ENCODE results near the gene WDR45B. TPM values are rescaled to one million over a fixed set of nuclear protein-coding genes. Genes with fewer than 3 reads are reported as not detected.

The WDR45B gene
- total RNA-seq, 2 donors from 2014 or later = 58.8 to 119 TPM

DNA sequence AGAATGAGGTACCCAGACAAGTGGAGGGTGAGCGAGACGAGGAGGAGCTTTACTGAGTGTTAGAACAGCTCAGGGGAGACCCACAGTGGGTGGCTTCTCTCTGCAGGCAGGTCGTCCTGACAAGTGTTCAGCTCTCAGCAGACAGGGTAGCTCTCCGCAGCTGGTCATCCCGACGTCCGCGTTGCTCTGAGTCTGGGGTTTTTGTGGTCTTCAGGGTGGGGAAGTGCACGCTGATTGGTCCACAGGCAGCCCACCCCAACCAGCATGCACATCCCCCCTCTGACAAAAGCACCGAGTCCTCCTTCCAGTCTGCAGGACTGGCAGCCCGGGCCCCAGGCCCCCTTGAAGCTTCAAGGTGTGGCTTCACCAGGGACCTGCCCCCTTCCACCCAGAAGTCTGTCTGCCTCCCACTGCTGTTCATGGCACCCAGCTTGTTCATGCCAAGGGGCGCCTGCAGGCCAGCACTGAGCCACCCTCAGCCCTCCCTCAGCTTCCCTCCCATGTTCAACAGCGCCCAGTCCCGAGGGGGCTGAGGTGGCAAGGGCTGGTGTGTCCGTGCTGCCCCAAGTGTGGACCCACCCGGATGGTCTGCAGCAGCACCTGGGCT, 19.9 kb upstream of the WDR45B start:
- intact Hi-C loops (cut with DNase I) = loop anchor here (5.0 kb wide), 1 partner anchor 104 kb away; no protein-coding TSS in a partner anchor

DNA sequence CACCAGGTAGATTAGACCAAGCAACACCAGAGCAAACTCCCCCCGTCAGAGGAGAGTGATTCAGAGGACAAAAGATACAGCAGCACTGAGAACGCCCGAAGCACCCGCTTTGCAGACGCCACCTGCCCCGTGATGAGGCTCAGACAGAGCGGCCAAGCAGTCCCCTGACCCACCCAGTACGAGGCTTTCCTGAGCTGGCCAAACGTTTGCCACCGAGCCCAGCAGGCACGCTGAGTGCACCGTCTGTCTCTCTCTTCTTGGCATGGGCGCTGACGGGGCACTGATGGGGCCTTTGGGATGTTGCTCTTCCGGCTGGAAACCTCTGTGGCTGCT, 19.4 kb upstream of the WDR45B start:
- no peak overlapping the region for H3K9ac ChIP-seq (ENCODE audit: low read depth in 2 of 2, low read length in 2 of 2)
- no peak overlapping the region for H3K27ac ChIP-seq
- H3K4me3 ChIP-seq = no peak overlapping the region
- no peaks in the 10 kb centered on the region for H3K4me1 ChIP-seq
- H3K27me3 ChIP-seq = no peaks in the 10 kb centered on the region
- H3K36me3 ChIP-seq = no peaks in the 10 kb centered on the region
- H3K9me3 ChIP-seq = no peaks in the 10 kb centered on the region
- DNase-seq = no peak
- TF ChIP-seq, protein P1, sequence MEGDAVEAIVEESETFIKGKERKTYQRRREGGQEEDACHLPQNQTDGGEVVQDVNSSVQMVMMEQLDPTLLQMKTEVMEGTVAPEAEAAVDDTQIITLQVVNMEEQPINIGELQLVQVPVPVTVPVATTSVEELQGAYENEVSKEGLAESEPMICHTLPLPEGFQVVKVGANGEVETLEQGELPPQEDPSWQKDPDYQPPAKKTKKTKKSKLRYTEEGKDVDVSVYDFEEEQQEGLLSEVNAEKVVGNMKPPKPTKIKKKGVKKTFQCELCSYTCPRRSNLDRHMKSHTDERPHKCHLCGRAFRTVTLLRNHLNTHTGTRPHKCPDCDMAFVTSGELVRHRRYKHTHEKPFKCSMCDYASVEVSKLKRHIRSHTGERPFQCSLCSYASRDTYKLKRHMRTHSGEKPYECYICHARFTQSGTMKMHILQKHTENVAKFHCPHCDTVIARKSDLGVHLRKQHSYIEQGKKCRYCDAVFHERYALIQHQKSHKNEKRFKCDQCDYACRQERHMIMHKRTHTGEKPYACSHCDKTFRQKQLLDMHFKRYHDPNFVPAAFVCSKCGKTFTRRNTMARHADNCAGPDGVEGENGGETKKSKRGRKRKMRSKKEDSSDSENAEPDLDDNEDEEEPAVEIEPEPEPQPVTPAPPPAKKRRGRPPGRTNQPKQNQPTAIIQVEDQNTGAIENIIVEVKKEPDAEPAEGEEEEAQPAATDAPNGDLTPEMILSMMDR (IDR thresholded peaks at IDR 0.05) = no peak
- intact Hi-C loops (cut with DNase I) = loop anchor here (5.0 kb wide), 1 partner anchor 105 kb away; no protein-coding TSS in a partner anchor

More for the DNA sequence above, 19.9 kb upstream of the WDR45B start:
- H3K36me3 ChIP-seq = no peaks in the 10 kb centered on the region
- no peaks in the 10 kb centered on the region for H3K27me3 ChIP-seq
- no peaks in the 10 kb centered on the region for H3K4me1 ChIP-seq
- TF ChIP-seq, protein P1 (IDR thresholded peaks at IDR 0.05) = no peak
- no peak overlapping the region for H3K27ac ChIP-seq
- H3K9me3 ChIP-seq = no peaks in the 10 kb centered on the region
- no peak for DNase-seq
- no peak overlapping the region for H3K9ac ChIP-seq (ENCODE audit: low read depth in 2 of 2, low read length in 2 of 2)
- no peak overlapping the region for H3K4me3 ChIP-seq

DNA sequence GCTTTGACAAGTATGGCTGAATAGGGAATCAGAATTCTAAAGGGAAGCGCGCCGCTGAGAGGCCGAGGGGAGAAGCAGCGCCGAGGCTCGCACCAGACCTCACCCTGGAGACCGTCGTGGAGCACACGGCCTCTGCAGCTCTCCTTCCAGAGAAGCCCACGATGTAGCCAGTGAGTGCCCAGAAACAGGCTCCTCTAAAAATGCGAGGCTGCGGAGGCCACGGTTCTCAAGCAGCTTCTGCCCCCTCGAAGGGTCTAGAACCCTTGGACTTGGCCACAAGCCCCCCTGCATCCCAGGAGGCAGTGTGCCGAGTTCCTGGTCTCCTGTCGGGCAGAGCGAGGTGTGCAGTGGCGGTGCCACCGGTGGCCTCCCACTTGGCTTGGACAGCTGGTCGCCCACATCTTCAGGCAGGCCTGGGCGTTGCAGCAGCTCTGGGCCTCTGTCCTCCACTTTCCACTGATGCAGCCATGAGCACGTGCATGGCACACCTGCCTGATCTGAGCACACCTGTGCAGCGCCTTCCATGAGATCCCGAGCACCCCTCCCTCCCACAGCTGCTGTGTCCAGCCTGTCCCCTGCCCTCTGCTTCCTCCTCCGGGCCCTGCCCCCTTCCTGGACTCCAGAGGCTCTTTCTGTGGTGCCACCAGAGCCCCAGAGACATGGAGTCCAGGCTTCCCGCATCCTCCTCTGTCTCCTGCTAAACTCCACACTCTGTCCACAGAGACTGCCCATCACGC, 18.9 kb upstream of the WDR45B start:
- intact Hi-C loops (cut with DNase I) = loop anchor here (5.0 kb wide), 1 partner anchor 105 kb away; no protein-coding TSS in a partner anchor
- TF ChIP-seq, protein P1 (IDR thresholded peaks at IDR 0.05) = no peak
- H3K9ac ChIP-seq (ENCODE audit: low read depth in 2 of 2, low read length in 2 of 2) = no peak overlapping the region
- no peaks in the 10 kb centered on the region for H3K4me1 ChIP-seq
- no peak for DNase-seq
- no peak overlapping the region for H3K4me3 ChIP-seq
- no peaks in the 10 kb centered on the region for H3K27me3 ChIP-seq
- no peaks in the 10 kb centered on the region for H3K9me3 ChIP-seq
- no peak overlapping the region for H3K27ac ChIP-seq
- H3K36me3 ChIP-seq = no peaks in the 10 kb centered on the region

DNA sequence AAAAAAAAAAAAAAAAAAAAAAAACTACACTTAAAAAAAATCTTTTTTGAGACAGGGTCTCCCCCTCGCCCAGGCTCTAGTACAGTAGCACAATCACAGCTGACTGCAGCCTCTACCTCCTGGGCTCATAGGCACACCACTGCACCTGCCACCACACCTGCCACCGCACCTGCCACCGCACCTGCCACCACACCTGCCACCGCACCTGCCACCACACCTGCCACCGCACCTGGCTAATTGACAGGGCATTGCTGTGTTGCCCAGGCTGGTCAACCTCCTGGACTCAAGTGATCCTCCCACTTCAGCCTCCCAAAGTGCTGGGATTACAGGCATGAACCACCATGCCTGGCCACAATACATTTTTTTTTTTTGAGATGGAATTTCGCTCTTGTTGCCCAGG, 17.6 kb upstream of the WDR45B start:
- DNase-seq = no peak

DNA sequence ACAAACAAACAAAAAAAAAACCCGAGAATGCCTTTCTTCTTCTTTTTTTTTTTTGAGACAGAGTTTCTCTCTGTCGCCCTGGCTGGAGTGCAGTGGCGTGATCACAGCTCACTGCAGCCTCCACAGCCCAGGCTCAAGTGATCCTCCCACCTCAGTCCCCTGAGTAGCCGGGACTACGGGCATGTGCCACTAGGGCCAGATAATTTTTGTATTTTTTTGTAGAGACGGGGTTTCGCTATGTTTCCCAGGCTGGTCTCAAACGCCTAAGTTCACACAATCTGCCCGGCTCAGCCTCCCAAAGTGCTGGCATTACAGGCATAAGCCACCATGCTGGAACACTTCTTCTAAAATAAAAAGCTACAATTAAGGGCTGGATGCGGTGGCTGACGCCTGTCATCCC, 17.0 kb upstream of the WDR45B start:
- no peak for DNase-seq
- H3K27ac ChIP-seq = no peak overlapping the region
- no peak overlapping the region for H3K4me3 ChIP-seq
- H3K27me3 ChIP-seq = no peaks in the 10 kb centered on the region
- H3K4me1 ChIP-seq = no peaks in the 10 kb centered on the region
- TF ChIP-seq, protein P1 (IDR thresholded peaks at IDR 0.05) = no peak
- intact Hi-C loops (cut with DNase I) = loop anchor here (5.0 kb wide), 1 partner anchor 107 kb away; no protein-coding TSS in a partner anchor
- no peaks in the 10 kb centered on the region for H3K36me3 ChIP-seq
- no peaks in the 10 kb centered on the region for H3K9me3 ChIP-seq
- H3K9ac ChIP-seq (ENCODE audit: low read depth in 2 of 2, low read length in 2 of 2) = no peak overlapping the region

More for the DNA sequence above, 17.6 kb upstream of the WDR45B start:
- no peaks in the 10 kb centered on the region for H3K27me3 ChIP-seq
- no peak overlapping the region for H3K9ac ChIP-seq (ENCODE audit: low read depth in 2 of 2, low read length in 2 of 2)
- TF ChIP-seq, protein P1 (IDR thresholded peaks at IDR 0.05) = no peak
- no peaks in the 10 kb centered on the region for H3K4me1 ChIP-seq
- no peak overlapping the region for H3K27ac ChIP-seq
- H3K9me3 ChIP-seq = no peaks in the 10 kb centered on the region
- H3K4me3 ChIP-seq = no peak overlapping the region
- intact Hi-C loops (cut with DNase I) = loop anchor here (5.0 kb wide), 1 partner anchor 106 kb away; no protein-coding TSS in a partner anchor
- no peaks in the 10 kb centered on the region for H3K36me3 ChIP-seq
